HepG2 (cell line): Measurements from ENCODE around the gene WDR81. TPM values are rescaled to one million over a fixed set of nuclear protein-coding genes. Genes with fewer than 3 reads are reported as not detected.

ENCODE experiments used
- AGO2 ChIP-seq: fragments of 200-400 bp; formaldehyde crosslinking; optimal IDR thresholded peaks from 2 replicates; pipeline ENCODE3; 2017; ENCODE audit warnings: mild to moderate bottlenecking, low read depth, low read length, moderate library complexity
- BCLAF1 ChIP-seq: fragments of 450-650 bp; IDR thresholded peaks from 2 replicates; pipeline ENCODE4 v1.6.1; 2017; ENCODE audit warnings: mild to moderate bottlenecking
- HDAC1 ChIP-seq: sonication (generic); formaldehyde crosslinking; IDR thresholded peaks from 2 replicates; pipeline ENCODE4 v1.5.1; 2020; ENCODE audit warnings: mild to moderate bottlenecking, missing genetic modification reagents
- HNF4G ChIP-seq, 2 experiments: sonication (generic) in 1 of 2; formaldehyde crosslinking in 1 of 2; IDR thresholded peaks; 2 replicates each; pipeline versions ENCODE4 v1.4.0 to v1.6.1; 2011 to 2020; ENCODE audit warnings: borderline replicate concordance in 2 of 2, low read depth in 2 of 2, mild to moderate bottlenecking in 2 of 2, low read length in 1 of 2, missing genetic modification reagents in 1 of 2, moderate library complexity in 1 of 2
- NCOA1 ChIP-seq: sonication (generic); formaldehyde crosslinking; IDR thresholded peaks from 2 replicates; pipeline ENCODE4 v1.9.0; 2021; ENCODE audit warnings: missing genetic modification reagents
- RXRA ChIP-seq: sonication (generic); formaldehyde crosslinking; IDR thresholded peaks from 2 replicates; pipeline ENCODE4 v1.5.1; 2020; ENCODE audit warnings: missing genetic modification reagents
- SAFB2 ChIP-seq: sonication (generic); formaldehyde crosslinking; IDR thresholded peaks from 2 replicates; pipeline ENCODE4 v1.5.1; 2020; ENCODE audit warnings: missing genetic modification reagents, low read depth, mild to moderate bottlenecking, borderline replicate concordance
- THAP9 ChIP-seq: sonication (generic); formaldehyde crosslinking; IDR thresholded peaks from 2 replicates; pipeline ENCODE4; 2020; ENCODE audit warnings: missing genetic modification reagents, mild to moderate bottlenecking, borderline replicate concordance
- ZBTB10 ChIP-seq: sonication (generic); formaldehyde crosslinking; IDR thresholded peaks from 2 replicates; pipeline ENCODE4 v1.4.0; 2020; ENCODE audit warnings: missing genetic modification reagents, borderline replicate concordance
- ZNF281 ChIP-seq: sonication (generic); formaldehyde crosslinking; IDR thresholded peaks from 2 replicates; pipeline ENCODE4 v1.4.0; 2020; ENCODE audit warnings: missing genetic modification reagents, borderline replicate concordance
- ZSCAN20 ChIP-seq: sonication (generic); formaldehyde crosslinking; IDR thresholded peaks from 2 replicates; pipeline ENCODE4 v1.4.0; 2020; ENCODE audit warnings: missing genetic modification reagents, mild to moderate bottlenecking, borderline replicate concordance
- polyA plus RNA-seq, 8 experiments: library from polyadenylated mRNA; depleted of rRNA in 3 of 8; stranded (reverse) in 7 of 8; unstranded in 1 of 8; fragments of >200 nt; fragmentation: Illumina TruSeq in 4 of 8; extraction: Trizol in 4 of 8; gene quantifications; 2 replicates each; pipeline versions ENCODE4 v1.2.1 to v1.2.3, GENCODE V29; 2011 to 2016; ENCODE audit warnings: low read depth in 4 of 8, missing spikeins in 1 of 8, mixed read lengths in 1 of 8; ENCODE audit not compliant: insufficient read depth in 1 of 8
- total RNA-seq, 5 experiments: library from RNA; depleted of rRNA; stranded (reverse); fragments of >200 nt; fragmentation: Illumina TruSeq; extraction: Trizol; gene quantifications; 2 replicates each; pipeline ENCODE4 v1.2.3, GENCODE V29; 2016; ENCODE audit warnings: low read depth in 1 of 5
- TF ChIP-seq, protein P1 (sequence below): sonication (generic); formaldehyde crosslinking; IDR thresholded peaks from 2 replicates; pipeline ENCODE4 v1.8.0; 2022; ENCODE audit warnings: missing genetic modification reagents, mild to moderate bottlenecking, moderate library complexity, borderline replicate concordance

Gene WDR81
- total and polyA plus RNA-seq, 2 of the 13 experiments (the other 11 are each of a cell fraction or from before 2014, with no cell fraction given), result 9.1 to 16.7 TPM

- no peak for TF ChIP-seq BCLAF1
- TF ChIP-seq THAP9 (CRISPR knock-in tag), result no peak
- TF ChIP-seq, protein P1, sequence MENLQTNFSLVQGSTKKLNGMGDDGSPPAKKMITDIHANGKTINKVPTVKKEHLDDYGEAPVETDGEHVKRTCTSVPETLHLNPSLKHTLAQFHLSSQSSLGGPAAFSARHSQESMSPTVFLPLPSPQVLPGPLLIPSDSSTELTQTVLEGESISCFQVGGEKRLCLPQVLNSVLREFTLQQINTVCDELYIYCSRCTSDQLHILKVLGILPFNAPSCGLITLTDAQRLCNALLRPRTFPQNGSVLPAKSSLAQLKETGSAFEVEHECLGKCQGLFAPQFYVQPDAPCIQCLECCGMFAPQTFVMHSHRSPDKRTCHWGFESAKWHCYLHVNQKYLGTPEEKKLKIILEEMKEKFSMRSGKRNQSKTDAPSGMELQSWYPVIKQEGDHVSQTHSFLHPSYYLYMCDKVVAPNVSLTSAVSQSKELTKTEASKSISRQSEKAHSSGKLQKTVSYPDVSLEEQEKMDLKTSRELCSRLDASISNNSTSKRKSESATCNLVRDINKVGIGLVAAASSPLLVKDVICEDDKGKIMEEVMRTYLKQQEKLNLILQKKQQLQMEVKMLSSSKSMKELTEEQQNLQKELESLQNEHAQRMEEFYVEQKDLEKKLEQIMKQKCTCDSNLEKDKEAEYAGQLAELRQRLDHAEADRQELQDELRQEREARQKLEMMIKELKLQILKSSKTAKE, result peak; percentile 97
- peak; percentile 97 for TF ChIP-seq ZNF281
- peak; percentile 59; the same call in 1 of the 2 replicates for TF ChIP-seq ZSCAN20 (CRISPR knock-in tag)
- TF ChIP-seq HNF4G (IDR thresholded peaks at IDR 0.05; ENCODE audit: borderline replicate concordance, low read depth, low read length), result peak; percentile 99
- TF ChIP-seq HNF4G (CRISPR knock-in tag; IDR thresholded peaks at IDR 0.05; ENCODE audit: borderline replicate concordance, low read depth), result peak; percentile 94; the same call in 1 of the 2 replicates
- peak; percentile 99 for TF ChIP-seq NCOA1 (CRISPR knock-in tag)
- TF ChIP-seq SAFB2 (CRISPR knock-in tag), result no peak; the same call in 1 of the 2 replicates
- no peak for TF ChIP-seq AGO2
- TF ChIP-seq HDAC1 (CRISPR knock-in tag), result peak; percentile 98
- TF ChIP-seq RXRA (CRISPR knock-in tag), result peak; percentile 99
- peak; percentile 93 for TF ChIP-seq ZBTB10 (CRISPR knock-in tag)
Observed at GRCh38 chr17:1736348-1737281, 12.1 kb downstream of the WDR81 start (continued).
